Measurements from ENCODE around the gene ANKRD13A. TPM values are rescaled to one million over a fixed set of nuclear protein-coding genes. Genes with fewer than 3 reads are reported as not detected.

Gene ANKRD13A
- total RNA-seq = 43.0 TPM

DNA sequence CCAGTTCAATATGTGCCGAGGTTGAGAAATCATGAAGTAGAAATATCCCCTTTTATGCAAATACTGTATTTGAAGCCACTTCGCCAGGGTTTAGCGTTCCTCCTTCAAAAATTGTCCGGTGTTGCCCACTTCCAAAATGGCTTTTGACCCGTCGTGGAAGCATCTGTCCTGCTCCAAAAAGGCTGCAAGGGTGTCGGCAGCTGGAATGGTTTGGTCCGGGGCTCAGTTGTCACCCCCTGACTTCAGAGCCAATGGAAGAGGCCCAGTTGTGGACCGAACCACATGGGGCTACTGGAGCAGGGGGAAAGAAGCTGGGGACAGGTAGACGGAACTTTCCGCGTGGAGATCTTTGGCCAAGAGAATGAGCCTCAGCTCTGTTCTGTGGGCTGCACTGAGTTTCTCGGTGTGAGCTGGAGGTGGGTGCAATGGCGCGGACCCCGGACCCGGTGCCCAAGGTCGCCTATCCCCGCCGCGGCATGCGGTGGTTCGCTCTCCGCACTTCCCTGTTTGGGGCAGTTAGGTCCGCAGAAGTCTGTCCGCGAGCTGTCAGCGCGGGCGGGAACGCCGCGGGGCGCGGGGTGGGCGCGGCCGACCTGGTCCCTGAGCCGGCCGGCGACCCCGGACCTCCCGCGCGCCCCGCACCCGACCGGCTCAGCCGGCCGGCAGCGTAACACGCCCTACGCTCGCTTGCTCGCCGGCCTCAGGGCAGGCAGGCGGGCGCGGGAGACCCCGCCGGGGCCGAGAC is at the start of gene ANKRD13A:
Gene ANKRD13A, plus strand, starts transcription at position 527 of the 745 bp plus-strand sequence. CDS start 259 bp downstream, outside the sequence.
- peak; percentile 96 for DNase-seq

DNA sequence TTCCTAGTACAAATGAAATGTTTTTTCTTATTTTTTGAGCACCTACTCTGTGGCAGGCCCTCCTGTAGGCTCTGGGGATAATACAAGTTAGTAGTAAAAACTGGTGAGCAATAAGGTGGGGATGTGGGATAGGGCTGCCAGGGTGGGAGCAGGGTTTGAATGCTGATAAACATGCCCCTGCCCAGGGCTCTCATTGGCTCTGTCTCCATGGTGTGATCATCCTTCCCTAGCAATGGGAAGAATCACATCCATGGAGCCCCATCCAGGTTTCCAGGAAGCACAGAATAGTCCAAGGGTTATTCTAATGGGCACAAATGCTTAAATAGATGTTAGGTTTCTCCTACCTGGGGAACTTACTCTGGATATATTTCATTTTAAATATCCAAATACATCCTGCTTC is 48.6 kb upstream of the ANKRD13A start:
- no peak for DNase-seq

DNA sequence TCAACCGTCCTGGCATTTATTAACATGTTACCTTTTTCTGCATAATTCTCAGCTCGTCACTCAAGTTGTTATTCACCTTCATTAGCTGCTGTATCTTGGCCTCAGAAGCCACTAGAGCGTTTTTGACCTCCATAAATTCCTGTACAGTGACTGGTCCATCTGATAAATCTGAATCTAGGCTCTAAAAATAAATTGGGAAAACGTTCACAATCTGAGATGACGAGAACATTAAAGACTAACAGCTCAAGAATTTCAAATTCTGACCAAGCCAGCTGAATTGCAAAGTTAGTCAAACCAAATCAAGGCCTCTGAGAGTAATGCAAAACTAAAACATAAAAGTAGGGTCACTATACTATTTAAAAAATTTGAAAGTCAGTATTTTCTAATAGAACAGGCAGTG is 48.1 kb upstream of the ANKRD13A start:
- DNase-seq = no peak

DNA sequence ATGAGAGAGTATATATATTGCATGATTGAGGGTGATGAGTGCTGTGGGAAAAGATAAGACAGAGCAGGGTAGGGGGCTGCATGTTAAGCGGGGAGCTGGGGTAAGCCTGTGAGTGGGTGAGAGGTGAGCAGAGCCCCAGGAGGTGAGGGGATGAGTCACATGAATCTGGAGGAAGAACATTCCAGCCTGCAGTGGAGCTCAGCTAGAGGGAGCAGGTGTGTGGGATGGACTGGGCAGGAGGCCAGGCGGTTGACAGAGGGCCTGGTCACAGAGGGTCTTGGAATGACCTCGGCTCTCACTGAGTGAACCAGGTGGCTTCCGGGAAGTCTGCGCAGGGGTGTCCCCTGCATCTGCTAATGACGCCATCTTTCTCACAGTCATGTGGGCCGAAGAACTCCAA is 47.5 kb upstream of the ANKRD13A start:
- no peak for DNase-seq

DNA sequence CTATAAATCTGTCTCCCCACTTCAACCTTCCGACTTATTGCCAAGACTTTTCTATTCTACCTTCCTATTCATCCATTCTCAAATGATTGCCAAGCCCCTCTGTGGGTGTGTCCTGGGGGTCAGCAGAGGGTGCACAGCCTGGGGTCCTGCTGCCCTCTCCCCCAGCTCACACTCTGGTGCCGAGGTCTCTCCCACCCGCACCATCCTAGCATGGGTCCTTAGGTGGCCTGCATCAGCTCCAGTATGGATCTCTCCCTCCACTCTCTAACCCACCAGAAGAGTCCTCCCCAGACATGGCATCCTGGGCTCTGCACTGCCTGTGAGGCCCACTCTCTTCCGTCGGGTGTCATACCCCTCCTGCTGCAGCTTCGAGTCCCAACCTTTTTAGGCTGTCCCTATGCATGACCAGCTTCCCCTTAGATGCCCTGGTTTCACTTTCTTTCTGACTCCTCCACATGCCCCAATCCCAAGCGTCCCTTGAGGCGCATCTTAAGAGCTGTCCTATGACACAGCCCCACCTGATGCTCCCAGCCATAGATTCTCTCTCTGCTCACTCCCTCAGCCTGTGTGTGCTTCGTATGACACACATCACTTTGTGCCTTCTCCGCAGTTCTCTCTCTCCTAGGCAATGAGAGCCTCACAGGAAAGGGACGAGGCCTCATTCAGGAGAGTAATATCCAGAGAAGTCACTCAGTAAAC is 46.9 kb upstream of the ANKRD13A start:
- DNase-seq = no peak

DNA sequence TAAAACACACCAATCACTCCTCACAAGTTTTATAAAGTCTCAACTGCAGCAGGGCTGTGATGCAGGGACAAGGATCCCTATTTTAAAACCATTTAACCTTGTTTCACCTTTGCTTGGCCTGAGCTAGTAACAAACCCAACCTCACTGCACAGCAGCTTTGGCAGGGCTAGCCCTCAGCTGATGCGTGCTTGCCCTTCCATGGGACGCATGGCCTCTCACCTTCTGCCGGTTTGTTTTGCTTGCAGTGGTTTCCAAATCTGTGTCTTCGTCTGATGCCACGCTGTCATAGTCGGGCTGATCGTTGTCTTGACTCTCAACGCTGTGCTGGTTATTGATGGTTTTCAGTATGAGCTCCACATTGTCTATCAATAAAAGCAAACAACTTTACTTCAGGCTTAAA is 46.4 kb upstream of the ANKRD13A start:
- DNase-seq = no peak

DNA sequence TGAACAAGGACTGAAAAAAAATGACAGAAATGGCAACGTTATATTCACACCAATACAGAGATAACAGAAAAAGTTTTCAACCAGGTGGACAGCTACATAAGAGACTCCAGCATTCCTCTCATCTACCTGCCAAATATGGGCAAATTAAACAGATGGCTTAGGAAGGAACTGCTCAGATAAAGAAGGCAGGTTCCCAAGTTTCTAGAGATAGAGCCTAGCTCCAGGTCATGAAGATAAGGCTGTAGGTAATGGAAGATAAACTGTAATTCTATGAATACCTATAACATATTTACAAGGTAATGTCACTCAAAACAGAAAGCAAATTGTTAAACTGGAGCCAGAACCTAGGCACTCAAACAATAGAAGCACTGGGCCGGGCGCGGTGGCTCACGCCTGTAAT is 45.6 kb upstream of the ANKRD13A start:
- DNase-seq = no peak

DNA sequence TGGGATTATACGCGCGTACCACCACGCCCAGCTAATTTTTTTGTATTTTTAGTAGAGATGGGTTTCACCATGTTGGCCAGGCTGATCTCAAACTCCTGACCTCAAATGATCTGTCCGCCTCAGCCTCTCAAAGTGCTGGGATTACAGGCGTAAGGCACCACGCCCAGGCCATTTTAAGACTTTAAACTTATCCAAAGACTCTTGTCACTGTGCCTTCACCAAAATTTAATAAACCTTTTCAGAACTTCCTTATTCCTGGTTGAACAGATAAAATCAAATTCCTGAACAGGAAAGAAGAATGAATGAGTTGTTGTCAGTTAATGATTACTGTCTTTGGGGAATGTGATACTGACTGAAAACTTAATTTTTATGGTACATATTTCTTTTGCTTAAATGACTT is 40.9 kb upstream of the ANKRD13A start:
- DNase-seq = no peak

DNA sequence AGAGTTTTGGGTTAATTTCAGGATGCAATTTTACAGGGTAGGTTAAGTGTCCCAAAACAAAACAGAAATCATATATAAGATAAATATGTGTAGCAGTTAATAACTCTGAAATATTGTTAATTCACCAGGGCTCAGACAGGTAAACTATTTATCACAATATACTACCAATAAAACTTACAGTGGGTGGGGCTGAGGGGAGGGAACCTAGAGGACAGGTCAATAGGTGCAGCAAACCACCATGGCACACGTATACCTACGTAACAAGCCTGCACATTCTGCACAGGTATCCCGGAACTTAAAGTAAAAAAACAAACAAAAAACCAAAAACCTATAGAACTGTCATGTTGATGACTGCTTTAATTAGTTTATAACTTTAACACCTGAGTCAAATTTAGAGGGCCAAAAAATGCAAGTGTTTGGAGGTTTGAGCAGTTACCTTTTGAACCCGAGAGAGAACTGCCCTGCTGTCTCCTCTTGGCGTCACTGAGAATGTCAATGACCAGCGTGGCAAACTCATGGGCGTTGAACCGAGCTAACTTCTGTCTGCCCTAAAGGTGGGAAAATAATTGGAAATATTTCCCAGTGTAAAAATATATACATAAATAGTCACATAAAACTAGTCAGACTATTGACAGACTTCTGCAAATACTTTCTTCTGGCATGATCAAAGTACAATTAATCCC is 39.7 kb upstream of the ANKRD13A start:
- no peak for DNase-seq

DNA sequence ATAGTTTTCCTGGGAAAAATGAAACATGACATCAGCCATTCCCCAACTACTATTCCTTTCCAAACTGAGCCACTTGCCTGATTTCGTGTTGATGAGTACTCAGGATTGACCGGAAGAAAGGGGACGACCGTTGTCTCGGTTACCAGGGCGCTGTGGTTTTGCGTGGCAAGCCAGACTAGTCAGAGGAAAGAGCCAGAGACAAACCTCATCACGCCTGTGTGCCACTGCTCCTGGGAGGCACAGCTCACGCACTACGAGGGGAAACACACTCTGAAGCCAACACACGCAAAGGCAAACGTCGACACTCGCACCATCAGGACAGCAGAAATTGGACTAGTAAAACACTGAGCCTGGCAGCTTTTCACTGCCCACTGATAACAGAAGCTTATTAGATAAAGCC is 38.0 kb upstream of the ANKRD13A start:
- no peak for DNase-seq

DNA sequence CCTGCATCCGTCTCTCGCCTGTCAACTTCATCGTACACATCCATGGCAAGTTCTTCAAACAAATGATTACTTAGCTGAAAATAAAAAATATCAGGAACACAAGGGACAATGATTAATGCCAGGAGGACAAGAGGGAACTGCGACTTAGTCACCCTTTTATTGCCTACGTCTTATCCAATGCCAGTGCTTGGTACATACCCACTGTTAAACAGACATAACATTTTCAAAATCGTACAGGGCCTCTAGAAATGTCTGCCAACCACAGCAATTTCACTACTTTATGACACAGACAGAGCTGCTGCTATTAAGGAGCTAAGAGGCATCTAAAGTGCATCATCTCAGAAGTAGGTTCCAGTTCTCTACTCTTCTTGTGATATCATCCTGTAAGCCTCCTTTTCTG is 37.6 kb upstream of the ANKRD13A start:
- DNase-seq = no peak

DNA sequence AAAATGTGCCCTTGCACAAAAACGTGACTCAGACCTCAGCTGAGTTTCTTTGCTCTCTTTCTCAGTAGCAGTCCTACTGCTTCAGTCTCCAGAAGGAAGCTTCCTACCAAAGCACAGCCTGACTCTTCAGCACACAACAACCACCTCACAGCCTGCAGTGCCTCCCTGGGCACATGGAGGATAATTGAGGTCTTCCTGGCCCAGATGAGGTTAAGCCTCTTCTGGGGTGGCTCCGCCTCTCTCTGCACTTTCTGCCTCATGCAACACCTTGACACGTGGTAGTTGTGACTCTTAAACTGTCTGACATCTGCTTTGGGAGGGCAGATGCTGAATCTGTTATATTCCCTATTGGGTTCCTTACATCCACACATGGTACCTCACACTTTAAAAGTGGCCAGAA is 36.8 kb upstream of the ANKRD13A start:
- DNase-seq = no peak

DNA sequence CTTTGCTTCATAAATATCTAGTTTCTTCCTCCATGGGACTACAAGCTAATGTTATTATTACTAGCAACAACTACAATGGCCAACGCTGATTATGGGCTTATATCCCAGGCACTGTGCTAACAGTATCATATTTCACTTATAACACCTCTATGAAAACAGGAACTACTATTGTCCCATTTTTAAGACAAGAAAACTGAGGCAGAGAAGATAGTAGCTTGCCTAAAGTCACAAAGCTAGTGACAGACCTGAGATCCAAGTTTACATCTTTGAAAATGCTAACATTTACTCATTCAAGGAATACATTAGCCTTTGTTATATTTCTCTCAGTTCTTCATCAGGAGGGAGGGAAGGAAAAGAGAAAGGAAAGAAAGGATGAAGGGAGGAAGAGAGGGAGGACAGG is 35.9 kb upstream of the ANKRD13A start:
- no peak for DNase-seq

DNA sequence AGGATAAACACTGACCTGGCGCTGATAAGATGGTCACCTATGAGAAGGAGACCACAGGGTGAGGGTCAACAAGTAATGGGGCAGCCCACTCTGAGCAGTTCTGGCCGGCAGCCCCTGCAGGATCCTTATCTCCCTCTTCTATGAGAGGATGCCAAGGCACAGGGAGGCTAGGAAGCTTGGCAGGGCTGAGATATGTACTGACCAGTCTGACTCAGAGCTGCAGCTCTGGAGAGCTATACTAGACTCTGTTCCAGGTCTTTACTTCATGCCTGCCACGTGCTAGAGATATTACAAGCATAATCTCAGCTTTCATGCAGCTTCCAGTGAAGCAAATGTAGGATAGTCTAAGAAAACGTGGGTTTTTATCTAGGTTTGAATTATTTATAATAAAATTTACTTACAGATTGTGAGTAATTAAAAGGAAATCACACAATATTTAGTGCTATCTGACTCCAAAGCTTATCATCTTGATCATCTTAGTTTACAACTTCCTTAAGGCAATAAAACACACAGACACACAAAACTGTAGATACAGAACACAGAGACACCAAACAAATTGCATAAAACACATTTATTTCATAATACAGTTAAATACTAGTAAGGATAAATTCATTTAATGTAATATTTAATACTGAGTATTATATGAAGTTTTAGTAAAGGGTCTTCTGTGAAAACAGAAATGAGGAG is 35.3 kb upstream of the ANKRD13A start:
- DNase-seq = no peak

DNA sequence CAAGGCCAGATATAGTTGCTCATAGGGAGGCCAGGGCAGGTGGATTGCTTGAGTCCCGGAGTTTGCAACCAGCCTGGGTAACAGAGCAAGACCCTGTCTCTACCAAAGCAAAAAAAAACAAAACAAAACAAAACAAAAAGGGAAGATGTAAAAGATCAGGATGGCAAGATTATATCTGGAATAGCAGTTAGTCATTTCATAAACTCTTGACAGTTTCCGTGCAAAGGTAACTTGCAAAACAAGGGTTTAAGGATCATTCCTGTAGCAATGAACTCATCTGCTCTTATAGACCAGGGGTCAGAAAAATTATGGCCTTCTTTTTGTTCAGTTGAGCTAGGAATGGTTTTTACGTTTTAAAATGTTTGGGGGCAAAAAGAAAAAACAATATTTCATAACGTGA is 32.7 kb upstream of the ANKRD13A start:
- DNase-seq = no peak

DNA sequence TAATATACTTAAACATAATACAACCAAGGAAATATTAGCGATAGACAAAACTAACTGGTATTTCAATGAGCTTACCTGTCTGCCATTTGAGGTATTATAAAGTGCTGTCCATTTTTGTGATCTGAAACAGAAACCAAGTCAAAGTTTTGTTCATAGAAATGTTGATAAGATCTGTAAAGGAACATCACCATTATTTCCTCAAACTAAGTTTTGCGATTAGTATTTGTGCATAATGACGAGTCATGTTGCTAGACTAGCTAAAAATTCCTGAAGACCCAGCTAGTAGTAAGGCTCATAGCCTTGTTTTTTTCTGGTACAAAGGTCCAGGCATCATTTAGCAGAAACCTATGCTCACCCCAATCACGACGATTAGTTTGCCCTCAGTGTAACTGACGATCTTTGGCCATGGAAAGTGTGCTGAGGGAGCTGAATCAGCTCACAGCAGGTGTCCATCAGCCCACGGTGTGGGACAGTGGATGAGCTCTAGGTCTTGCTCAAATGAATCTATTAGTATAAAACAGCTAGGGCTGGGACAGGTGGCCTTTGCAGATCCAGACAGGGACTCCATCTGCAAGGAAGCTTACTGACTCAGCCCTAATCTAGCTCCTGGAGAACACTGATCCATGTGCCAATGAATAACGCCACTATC is 31.7 kb upstream of the ANKRD13A start:
- no peak for DNase-seq

DNA sequence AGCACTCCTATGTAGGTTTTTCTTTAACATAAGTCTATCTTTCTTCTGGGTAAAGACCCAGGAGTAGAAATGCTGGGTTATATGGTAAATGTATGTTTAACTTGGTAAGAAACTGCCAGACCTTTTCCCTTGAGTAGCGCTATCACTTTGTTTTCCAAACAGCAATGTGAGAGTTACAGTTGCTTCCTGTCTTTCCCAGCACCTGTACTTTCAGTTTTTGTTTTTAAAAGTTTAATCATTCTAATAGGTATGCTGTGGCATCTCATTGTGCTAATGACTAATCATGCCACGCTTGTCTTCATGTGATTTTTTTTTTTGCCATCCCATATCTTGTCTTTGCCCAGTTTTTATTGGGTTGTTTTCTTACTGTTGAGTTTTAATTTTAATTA is 31.2 kb upstream of the ANKRD13A start:
- no peak for DNase-seq

DNA sequence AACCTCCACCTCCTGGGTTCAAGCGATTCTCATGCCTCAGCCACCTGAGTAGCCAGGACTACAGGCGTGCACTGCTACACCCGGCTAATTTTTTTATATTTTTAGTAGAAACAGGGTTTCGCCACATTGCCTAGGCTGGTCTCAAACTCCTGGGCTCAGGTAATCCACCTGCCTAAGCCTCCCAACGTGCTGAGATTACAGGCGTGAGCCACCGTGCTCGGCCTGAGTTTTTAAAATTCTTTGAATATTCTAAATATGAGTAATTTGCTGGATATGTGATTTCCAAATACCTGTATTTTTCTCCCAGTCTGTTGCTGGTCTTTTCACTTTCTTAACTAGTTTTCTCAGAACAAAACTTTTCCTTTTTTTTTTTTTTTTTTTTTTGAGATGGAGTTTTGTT is 30.4 kb upstream of the ANKRD13A start:
- DNase-seq = no peak

DNA sequence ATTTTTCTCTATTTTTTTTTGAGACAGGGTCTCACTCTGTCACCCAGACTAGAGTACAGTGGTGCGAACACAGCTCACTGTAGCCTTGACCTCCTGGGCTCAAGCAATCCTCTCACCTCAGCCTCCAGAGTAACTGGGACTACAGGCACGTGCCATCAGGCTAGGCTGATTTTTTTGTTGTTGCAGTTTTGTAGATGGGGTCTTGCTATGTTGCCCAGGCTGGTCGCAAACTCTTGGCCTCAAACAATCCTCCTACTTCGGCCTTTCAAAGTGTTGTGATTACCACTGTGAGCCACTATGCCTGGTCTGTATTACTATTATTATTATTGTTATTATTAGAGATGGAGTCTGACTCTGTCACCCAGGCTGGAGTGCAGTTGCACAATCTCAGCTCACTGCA is 26.4 kb upstream of the ANKRD13A start:
- DNase-seq = no peak

DNA sequence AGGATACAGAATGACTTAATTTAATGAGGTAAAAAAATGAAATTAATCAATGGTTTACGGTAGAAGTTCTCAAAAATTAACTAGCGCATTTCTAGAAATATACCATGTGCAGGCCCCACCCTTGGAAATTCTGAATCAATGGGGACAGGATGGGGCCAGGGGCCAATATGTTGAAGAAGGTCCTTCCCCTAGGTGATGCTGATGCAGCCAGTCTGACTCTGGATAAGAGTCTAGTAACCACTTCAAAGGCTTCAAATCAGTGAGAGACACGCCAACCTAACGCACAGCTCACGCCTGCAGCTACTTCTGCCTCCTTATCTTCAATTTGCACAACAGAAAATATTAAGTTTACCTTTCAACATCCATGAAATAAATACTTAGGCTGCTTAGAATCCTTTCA is 17.9 kb upstream of the ANKRD13A start:
- DNase-seq = no peak

DNA sequence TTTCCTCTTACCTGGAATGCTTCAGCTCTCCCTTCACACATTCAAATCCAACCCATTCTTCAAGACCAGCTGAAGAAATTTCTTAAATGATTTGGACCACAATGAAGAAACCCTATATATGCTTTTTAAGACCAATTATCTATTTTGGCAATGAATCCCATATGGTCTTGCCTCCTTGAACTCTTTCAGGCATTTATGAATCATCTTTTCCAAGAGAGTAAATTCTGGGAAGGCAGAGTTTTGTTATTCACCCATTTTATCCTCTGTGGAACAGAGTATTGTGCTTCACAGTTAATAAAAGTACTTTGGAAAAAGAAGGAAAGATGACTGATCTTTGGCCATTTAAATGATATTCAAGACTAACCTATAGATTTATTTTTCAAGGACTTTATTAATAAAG is 17.0 kb upstream of the ANKRD13A start:
- no peak for DNase-seq

DNA sequence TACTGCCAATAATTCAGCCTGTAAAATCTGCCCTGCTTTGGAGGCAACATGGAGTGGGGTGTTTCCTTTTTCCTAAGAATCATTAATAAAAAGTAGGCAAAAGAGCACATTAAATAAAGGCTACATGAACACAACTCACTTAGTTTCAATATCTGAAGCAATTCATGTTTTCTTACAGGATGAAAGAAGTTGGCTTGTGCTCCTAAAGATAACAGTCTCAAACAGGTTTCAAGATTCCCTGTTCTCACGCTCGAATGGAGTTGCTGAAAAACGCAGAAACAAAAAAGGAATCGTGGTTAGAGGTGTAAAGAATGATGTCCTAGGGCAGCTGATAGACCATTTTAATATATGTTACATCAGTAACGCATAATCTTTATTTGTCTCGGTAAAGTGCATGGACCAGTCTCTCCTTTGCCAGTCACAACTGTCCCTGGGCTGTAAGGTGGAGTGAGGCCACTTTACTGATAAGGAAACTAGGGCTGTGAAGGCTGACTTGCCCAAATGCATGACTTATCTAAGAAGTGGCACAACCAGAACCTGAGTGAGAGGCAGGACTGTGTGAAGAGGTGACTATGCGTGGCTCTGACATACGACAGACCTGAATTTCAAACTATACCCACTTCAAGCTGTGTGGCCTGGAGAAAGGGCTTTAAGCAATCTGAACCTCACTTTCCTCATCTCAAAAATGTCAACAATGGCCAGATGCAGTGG is 15.6 kb upstream of the ANKRD13A start:
- no peak for DNase-seq
